ENCODE results near the gene NLRP13. TPM values are rescaled to one million over a fixed set of nuclear protein-coding genes. Genes with fewer than 3 reads are reported as not detected.

The NLRP13 gene
- total and polyA plus RNA-seq, 10 of the 15 experiments (the other 5 are each of a cell fraction or from before 2014, with no cell fraction given), result 0.37 TPM; not detected in 9

- H3K36me3 ChIP-seq (ENCODE audit: control insufficient read depth in 2 of 2, insufficient read depth in 2 of 2, low read length in 1 of 2), result no peaks in the 10 kb centered on the region
- no peak overlapping the region for H2AFZ ChIP-seq (ENCODE audit: control insufficient read depth, low read depth, low read length)
- no peaks in the 10 kb centered on the region for H3K9me3 ChIP-seq (replicated peaks; ENCODE audit: control insufficient read depth, insufficient read depth, low read length)
- ATAC-seq, result no peak
- ChIA-PET RAD21 (ENCODE audit: unreplicated experiment) (no interaction called here), SMC1A (ENCODE audit: uncharacterized antibody, unreplicated experiment) (no interaction called here), CTCF (no interaction called here), POLR2A (no interaction called here)
- no peaks in the 10 kb centered on the region for H4K20me1 ChIP-seq (ENCODE audit: control insufficient read depth, insufficient read depth)
- no peak overlapping the region for H3K9ac ChIP-seq (ENCODE audit: control insufficient read depth, insufficient read depth, low read length)
- intact Hi-C loops (cut with micrococcal nuclease; ENCODE audit: unreplicated experiment), result no loop called here
- 27% methylated on average over 3 of the region's 3 CpGs for WGBS (ENCODE audit: insufficient coverage, insufficient replicate concordance, low lambda C conversion rate, missing lambda C conversion rate)
- no peak for TF ChIP-seq ZNF217 (IDR thresholded peaks at IDR 0.05)
- TF ChIP-seq RBBP5 (conservative IDR thresholded peaks at IDR 0.05), result no peak
- TF ChIP-seq NFYA (IDR thresholded peaks at IDR 0.05; ENCODE audit: borderline replicate concordance, low read depth, low read length), result no peak
- no peak for TF ChIP-seq BRCA1 (IDR thresholded peaks at IDR 0.05; ENCODE audit: low read depth, low read length)
- no peak for TF ChIP-seq CTCF (IDR thresholded peaks at IDR 0.05 in 2 of 3, conservative IDR thresholded peaks at IDR 0.05 in 1 of 3; ENCODE audit: control insufficient read depth in 2 of 3, extremely low read depth in 1 of 3, insufficient read depth in 1 of 3, low read depth in 3 of 3, low read length in 3 of 3)
- TF ChIP-seq DPF2 (IDR thresholded peaks at IDR 0.05), result no peak
- no peaks in the 10 kb centered on the region for H3K27me3 ChIP-seq (replicated peaks in 1 of 2; ENCODE audit: control insufficient read depth in 2 of 2, insufficient read depth in 2 of 2, low read length in 1 of 2)
- H3K79me2 ChIP-seq (ENCODE audit: control insufficient read depth, insufficient read depth, low read length), result no peaks in the 10 kb centered on the region
- DNase-seq (ENCODE audit: low read depth, low spot score), result no peak
- no peaks in the 10 kb centered on the region for H3K4me1 ChIP-seq (ENCODE audit: control insufficient read depth, insufficient read depth, low read length)
- BruUV-seq (replicated peaks), result no TSS peak
- H3K27ac ChIP-seq (ENCODE audit: control insufficient read depth, insufficient read depth), result no peak overlapping the region
- in situ Hi-C loops (cut with MboI), result no loop called here
- H3K4me2 ChIP-seq (ENCODE audit: control insufficient read depth, insufficient read depth), result no peak overlapping the region
- no peak overlapping the region for H3K4me3 ChIP-seq
- no peak for FAIRE-seq
These were observed 54.9 kb downstream of the NLRP13 start for GRCh38 chr19:55877211-55877610.

- no TSS peak for BruUV-seq (replicated peaks)
- Histone ChIP-seq H3K9ac (ENCODE audit: control insufficient read depth, insufficient read depth, low read length) (no peak overlapping the region), H2AFZ (ENCODE audit: control insufficient read depth, low read depth, low read length) (no peak overlapping the region), H3K4me2 (ENCODE audit: control insufficient read depth, insufficient read depth) (no peak overlapping the region), H3K27ac (ENCODE audit: control insufficient read depth, insufficient read depth) (no peak overlapping the region), H3K27me3 (replicated peaks in 1 of 2; ENCODE audit: control insufficient read depth in 2 of 2, insufficient read depth in 2 of 2, low read length in 1 of 2) (no peaks in the 10 kb centered on the region), H3K9me3 (replicated peaks; ENCODE audit: control insufficient read depth, insufficient read depth, low read length) (no peaks in the 10 kb centered on the region), H4K20me1 (ENCODE audit: control insufficient read depth, insufficient read depth) (no peaks in the 10 kb centered on the region), H3K79me2 (ENCODE audit: control insufficient read depth, insufficient read depth, low read length) (no peaks in the 10 kb centered on the region), H3K4me1 (ENCODE audit: control insufficient read depth, insufficient read depth, low read length) (no peaks in the 10 kb centered on the region), H3K36me3 (ENCODE audit: control insufficient read depth in 2 of 2, insufficient read depth in 2 of 2, low read length in 1 of 2) (no peaks in the 10 kb centered on the region), H3K4me3 (no peak overlapping the region)
- DNase-seq (ENCODE audit: low read depth, low spot score) (no peak), ATAC-seq (no peak), FAIRE-seq (no peak)
- intact Hi-C loops (cut with micrococcal nuclease; ENCODE audit: unreplicated experiment) (no loop called here), in situ Hi-C loops (cut with MboI) (no loop called here)
- SMC1A ChIA-PET (ENCODE audit: uncharacterized antibody, unreplicated experiment), result no interaction called here
- POLR2A ChIA-PET, result no interaction called here
- RAD21 ChIA-PET (ENCODE audit: unreplicated experiment), result no interaction called here
- 66% methylated on average over 11 of the region's 11 CpGs for WGBS (ENCODE audit: insufficient coverage, insufficient replicate concordance, low lambda C conversion rate, missing lambda C conversion rate)
- CTCF ChIA-PET, result no interaction called here
- TF ChIP-seq USF2 (IDR thresholded peaks at IDR 0.05; ENCODE audit: borderline replicate concordance, low read depth, low read length) (no peak), NR2C2 (IDR thresholded peaks at IDR 0.05; ENCODE audit: borderline replicate concordance, control insufficient read depth, insufficient read length, low read depth) (no peak), SMAD1 (IDR thresholded peaks at IDR 0.05; ENCODE audit: low read depth, partially characterized antibody) (no peak), PML (IDR thresholded peaks at IDR 0.05; ENCODE audit: low read length) (no peak), ZNF592 (IDR thresholded peaks at IDR 0.05) (no peak), JUNB (IDR thresholded peaks at IDR 0.05) (no peak), CREB1 (IDR thresholded peaks at IDR 0.05; ENCODE audit: low read depth) (no peak), ZNF217 (IDR thresholded peaks at IDR 0.05) (no peak)
These were observed 61.4 kb downstream of the NLRP13 start for GRCh38 chr19:55870736-55871135.
